Naive thymus-derived CD4-positive, alpha-beta T cell (primary cell): ENCODE results near the gene RPL27A. TPM values are rescaled to one million over a fixed set of nuclear protein-coding genes. Genes with fewer than 3 reads are reported as not detected.

Experiments
- ATAC-seq: fragments of 150-1000 bp; cut with Tn5 transposase; 2 replicates; pipeline ENCODE4 v1.10.0; 2021; ENCODE audit warnings: mild to moderate bottlenecking, moderate library complexity
- CTCF ChIA-PET: fragments of 350-600 bp; sonication (Branson Sonifier 250); formaldehyde crosslinking; loops from one replicate; lab custom pipeline; 2021; ENCODE audit warnings: antibody characterized with exemption; lab: Charles Lee
- POLR2A ChIA-PET: fragments of 350-600 bp; sonication (Branson Sonifier 250); formaldehyde crosslinking; loops from one replicate; lab custom pipeline; 2021; ENCODE audit warnings: antibody characterized with exemption, inconsistent platforms; lab: Charles Lee
- DNase-seq, 9 donors: peaks; one replicate each; pipeline versions ENCODE4 v3.0.0 to v3.0.0-alpha.2; 2020 to 2022; ENCODE audit warnings: mixed read lengths in 1 of 9
- H3K27ac ChIP-seq: one replicate; pipeline ENCODE4 v1.7.0; 2013; ENCODE audit warnings: mild to moderate bottlenecking, low read depth, low read length, moderate library complexity
- H3K27me3 ChIP-seq, 2 donors: one replicate each; pipeline ENCODE4 v1.7.0; 2013; ENCODE audit warnings: low read length in 2 of 2, mild to moderate bottlenecking in 2 of 2, moderate library complexity in 2 of 2; ENCODE audit not compliant: control insufficient read depth in 2 of 2, insufficient read depth in 2 of 2
- H3K36me3 ChIP-seq, 3 experiments: 1 replicate in 2 of 3; 2 replicates in 1 of 3; pipeline ENCODE4 v1.7.0; 2013; ENCODE audit warnings: low read length in 3 of 3, mild to moderate bottlenecking in 3 of 3, moderate library complexity in 1 of 3; ENCODE audit not compliant: insufficient read depth in 3 of 3, control insufficient read depth in 2 of 3
- H3K4me1 ChIP-seq, 2 donors: one replicate each; pipeline ENCODE4 v1.7.0; 2013; ENCODE audit warnings: low read length in 2 of 2, mild to moderate bottlenecking in 2 of 2, moderate library complexity in 1 of 2; ENCODE audit not compliant: control insufficient read depth in 2 of 2, insufficient read depth in 2 of 2
- H3K4me3 ChIP-seq: 2 replicates; pipeline ENCODE4 v1.7.0; 2013; ENCODE audit warnings: mild to moderate bottlenecking, low read length
- H3K9me3 ChIP-seq, 3 experiments: 1 replicate in 2 of 3; 2 replicates in 1 of 3; pipeline ENCODE4 v1.7.0; 2013; ENCODE audit warnings: low read length in 3 of 3; ENCODE audit not compliant: control insufficient read depth in 2 of 3
- H3K27ac Mint-ChIP-seq, 9 donors: one replicate each; pipeline ENCODE4 v1.8.0; 2020 to 2022; ENCODE audit warnings: mixed read lengths in 9 of 9, mild to moderate bottlenecking in 8 of 9, moderate library complexity in 5 of 9, inconsistent platforms in 2 of 9
- H3K27me3 Mint-ChIP-seq, 5 donors: one replicate each; pipeline ENCODE4 v1.8.0; 2021 to 2022; ENCODE audit warnings: mixed read lengths in 5 of 5, mild to moderate bottlenecking in 1 of 5
- H3K36me3 Mint-ChIP-seq, 5 donors: one replicate each; pipeline ENCODE4 v1.8.0; 2020 to 2022; ENCODE audit warnings: mixed read lengths in 5 of 5, mild to moderate bottlenecking in 3 of 5, inconsistent platforms in 1 of 5
- H3K4me1 Mint-ChIP-seq, 7 donors: one replicate each; pipeline ENCODE4 v1.8.0; 2020 to 2022; ENCODE audit warnings: mixed read lengths in 7 of 7, mild to moderate bottlenecking in 3 of 7, inconsistent platforms in 1 of 7
- H3K4me3 Mint-ChIP-seq, 10 donors: one replicate each; pipeline ENCODE4 v1.8.0; 2020 to 2022; ENCODE audit warnings: mild to moderate bottlenecking in 10 of 10, mixed read lengths in 10 of 10, moderate library complexity in 6 of 10, inconsistent platforms in 2 of 10
- H3K9me3 Mint-ChIP-seq, 11 donors: one replicate each; pipeline ENCODE4 v1.8.0; 2020 to 2022; ENCODE audit warnings: mixed read lengths in 11 of 11, mild to moderate bottlenecking in 4 of 11, inconsistent platforms in 1 of 11, moderate library complexity in 1 of 11
- intact Hi-C, 2 donors: fragments of 100-400 bp; cut with micrococcal nuclease; formaldehyde crosslinking; loops; one replicate each; pipeline ENCODE4 v1.15.1; 2023
- polyA plus RNA-seq, 2 donors: library from polyadenylated mRNA; unstranded; fragments of 300-500 nt; fragmentation: Illumina TruSeq; gene quantifications; one replicate each; pipeline ENCODE4 v1.2.3, GENCODE V29; 2021
- total RNA-seq, 6 experiments: library from RNA in 5 of 6; stranded (reverse) in 5 of 6; gene quantifications; 1 replicate in 5 of 6; 2 replicates in 1 of 6; pipeline ENCODE4 v1.2.3 and lab custom pipeline; 2021 to 2026

The RPL27A gene
- total and polyA plus RNA-seq, 7 experiments from 2014 or later = 758 to 4,835 (median 1,675) TPM

DNA sequence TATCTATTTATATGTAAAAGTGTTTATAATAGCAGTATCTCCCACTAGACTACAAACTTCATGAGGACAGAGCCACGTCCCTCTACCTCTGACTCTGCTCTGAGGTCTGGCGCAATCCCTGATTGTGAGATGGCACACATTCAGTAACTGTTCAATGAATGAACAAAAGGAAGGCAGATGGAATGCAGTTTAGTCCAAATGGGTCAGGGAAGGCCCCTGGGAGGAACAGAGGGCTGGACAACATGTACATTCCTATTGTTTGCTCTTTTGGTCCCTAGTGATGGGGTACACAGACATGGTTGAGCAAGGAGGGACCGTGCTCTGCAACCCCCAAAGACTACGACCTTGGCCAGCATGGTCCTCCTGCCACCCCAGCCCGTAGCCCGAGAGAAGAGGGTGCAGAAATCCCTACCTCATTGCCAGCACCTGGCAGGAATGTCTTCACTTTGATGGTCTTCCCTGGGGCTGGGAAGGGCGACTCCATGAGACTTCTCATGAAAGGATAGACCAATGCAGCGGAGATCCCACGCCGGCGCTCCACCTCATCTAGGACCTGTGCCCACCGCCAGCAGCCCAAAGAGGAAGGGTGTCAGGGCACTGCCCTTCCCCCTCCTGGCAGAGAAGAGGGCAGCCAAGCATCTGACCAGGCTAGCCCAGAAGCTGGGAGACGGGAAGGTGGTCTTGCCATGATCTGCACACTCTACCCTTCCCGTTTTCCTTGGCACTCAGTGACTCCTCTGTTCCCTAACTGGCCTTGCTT is 24.3 kb downstream of the RPL27A start:
- H3K9me3 Mint-ChIP-seq = no peaks in the 10 kb centered on the region
- no peaks in the 10 kb centered on the region for H3K36me3 ChIP-seq
- H3K4me3 ChIP-seq = no peak overlapping the region
- intact Hi-C loops = no loop called here
- H3K4me1 ChIP-seq = no peaks in the 10 kb centered on the region
- H3K4me1 Mint-ChIP-seq = peaks cover 0 to 7% (median 0%) of the 10 kb centered on the region in 7 donors
- no peak overlapping the region for H3K27ac ChIP-seq
- DNase-seq (no peak), ATAC-seq (no peak)
- CTCF ChIA-PET = no interaction called here
- H3K36me3 Mint-ChIP-seq = no peaks in the 10 kb centered on the region
- H3K27me3 ChIP-seq = no peaks in the 10 kb centered on the region
- H3K27me3 Mint-ChIP-seq = peaks cover 0 to 7% (median 0%) of the 10 kb centered on the region in 5 donors
- POLR2A ChIA-PET = no interaction called here
- no peak overlapping the region for H3K4me3 Mint-ChIP-seq
- H3K27ac Mint-ChIP-seq = no peak overlapping the region
- no peaks in the 10 kb centered on the region for H3K9me3 ChIP-seq

GRCh38 chr11:8707541-8708191 is 25.1 kb downstream of the RPL27A start:
- no peaks in the 10 kb centered on the region for H3K9me3 ChIP-seq
- Mint-ChIP-seq H3K27ac (no peak overlapping the region), H3K9me3 (no peaks in the 10 kb centered on the region), H3K27me3 (peaks cover 0 to 7% (median 0%) of the 10 kb centered on the region in 5 donors), H3K36me3 (no peaks in the 10 kb centered on the region), H3K4me3 (no peak overlapping the region), H3K4me1 (peaks cover 0 to 5% (median 0%) of the 10 kb centered on the region in 7 donors)
- no peak for DNase-seq
- no peak for ATAC-seq
- H3K4me3 ChIP-seq = no peak overlapping the region
- H3K27me3 ChIP-seq = no peaks in the 10 kb centered on the region
- ChIA-PET CTCF (no interaction called here), POLR2A (no interaction called here)
- intact Hi-C loops = no loop called here
- no peaks in the 10 kb centered on the region for H3K36me3 ChIP-seq
- H3K27ac ChIP-seq = no peak overlapping the region
- no peaks in the 10 kb centered on the region for H3K4me1 ChIP-seq

- no peaks in the 10 kb centered on the region for H3K4me1 ChIP-seq
- H3K27me3 ChIP-seq = no peaks in the 10 kb centered on the region
- Mint-ChIP-seq H3K9me3 (no peaks in the 10 kb centered on the region), H3K4me3 (no peak overlapping the region), H3K27me3 (peaks cover 0 to 7% (median 0%) of the 10 kb centered on the region in 5 donors), H3K4me1 (peaks cover 0 to 5% (median 0%) of the 10 kb centered on the region in 7 donors), H3K27ac (no peak overlapping the region), H3K36me3 (no peaks in the 10 kb centered on the region)
- intact Hi-C loops = no loop called here
- no peaks in the 10 kb centered on the region for H3K9me3 ChIP-seq
- ChIA-PET POLR2A (no interaction called here), CTCF (no interaction called here)
- ATAC-seq = no peak
- no peaks in the 10 kb centered on the region for H3K36me3 ChIP-seq
- no peak overlapping the region for H3K27ac ChIP-seq
- no peak for DNase-seq
- H3K4me3 ChIP-seq = no peak overlapping the region
These were observed 26.5 kb downstream of the RPL27A start for GRCh38 chr11:8709002-8709672.

GRCh38 chr11:8709777-8710176 is 27.2 kb downstream of the RPL27A start:
- no peak for DNase-seq
- CTCF ChIA-PET = no interaction called here
- no peak overlapping the region for H3K4me3 ChIP-seq
- ATAC-seq = no peak
- POLR2A ChIA-PET = no interaction called here
- H3K4me3 Mint-ChIP-seq = no peak overlapping the region
- H3K4me1 Mint-ChIP-seq = peaks cover 0 to 5% (median 0%) of the 10 kb centered on the region in 7 donors
- H3K9me3 Mint-ChIP-seq = no peaks in the 10 kb centered on the region
- H3K27ac Mint-ChIP-seq = no peak overlapping the region
- no peaks in the 10 kb centered on the region for H3K36me3 Mint-ChIP-seq
- H3K27ac ChIP-seq = no peak overlapping the region
- H3K27me3 Mint-ChIP-seq = peaks cover 0 to 7% (median 0%) of the 10 kb centered on the region in 5 donors
- H3K4me1 ChIP-seq = no peaks in the 10 kb centered on the region
- intact Hi-C loops = no loop called here
- no peaks in the 10 kb centered on the region for H3K36me3 ChIP-seq
- no peaks in the 10 kb centered on the region for H3K9me3 ChIP-seq
- no peaks in the 10 kb centered on the region for H3K27me3 ChIP-seq

DNA sequence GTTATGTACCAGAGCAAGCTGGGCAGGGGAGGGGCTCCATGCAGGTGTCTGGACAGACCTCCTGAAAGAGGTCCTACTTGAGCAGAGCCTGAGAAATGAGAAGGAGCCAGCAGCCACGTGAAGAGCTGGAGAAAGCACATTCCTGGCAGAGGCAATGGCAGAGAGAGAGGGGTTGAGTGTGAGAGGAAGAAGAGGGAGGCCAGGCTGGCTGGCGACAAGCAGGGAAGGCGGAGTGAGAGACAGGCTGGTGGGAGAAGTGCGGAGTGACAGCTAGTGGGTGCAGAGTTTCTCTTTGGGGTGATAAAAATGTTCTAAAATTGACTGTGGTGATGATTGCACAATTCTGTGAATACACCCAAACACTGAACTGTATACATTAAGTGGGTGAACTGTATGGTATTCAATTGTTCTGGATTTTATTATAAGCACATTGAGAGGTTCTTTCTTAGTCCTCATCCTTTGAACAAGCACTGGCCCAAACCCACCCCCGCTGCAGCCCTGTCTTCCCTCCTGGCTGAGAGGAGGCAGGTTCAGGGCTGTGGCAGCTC is 29.4 kb downstream of the RPL27A start:
- peaks cover 0 to 7% (median 0%) of the 10 kb centered on the region in 5 donors for H3K27me3 Mint-ChIP-seq
- DNase-seq (no peak), ATAC-seq (no peak)
- peaks cover 0 to 1% (median 0%) of the 10 kb centered on the region in 11 donors for H3K9me3 Mint-ChIP-seq
- H3K36me3 Mint-ChIP-seq = no peaks in the 10 kb centered on the region
- H3K27ac Mint-ChIP-seq = no peak overlapping the region
- Histone ChIP-seq H3K4me3 (no peak overlapping the region), H3K27ac (no peak overlapping the region), H3K9me3 (no peaks in the 10 kb centered on the region), H3K36me3 (no peaks in the 10 kb centered on the region), H3K4me1 (no peaks in the 10 kb centered on the region), H3K27me3 (no peaks in the 10 kb centered on the region)
- no peak overlapping the region for H3K4me3 Mint-ChIP-seq
- ChIA-PET POLR2A (no interaction called here), CTCF (no interaction called here)
- no peaks in the 10 kb centered on the region for H3K4me1 Mint-ChIP-seq
- intact Hi-C loops = no loop called here

GRCh38 chr11:8712506-8712905 is 29.9 kb downstream of the RPL27A start:
- POLR2A ChIA-PET = no interaction called here
- intact Hi-C loops = no loop called here
- Mint-ChIP-seq H3K4me3 (no peak overlapping the region), H3K9me3 (peaks cover 0 to 1% (median 0%) of the 10 kb centered on the region in 11 donors), H3K36me3 (no peaks in the 10 kb centered on the region), H3K4me1 (peaks cover 0 to 5% (median 0%) of the 10 kb centered on the region in 7 donors), H3K27ac (no peak overlapping the region), H3K27me3 (peaks cover 0 to 7% (median 4%) of the 10 kb centered on the region in 5 donors)
- no peaks in the 10 kb centered on the region for H3K9me3 ChIP-seq
- ATAC-seq (no peak), DNase-seq (no peak)
- H3K4me1 ChIP-seq = no peaks in the 10 kb centered on the region
- no peak overlapping the region for H3K27ac ChIP-seq
- CTCF ChIA-PET = no interaction called here
- no peaks in the 10 kb centered on the region for H3K27me3 ChIP-seq
- H3K36me3 ChIP-seq = no peaks in the 10 kb centered on the region
- H3K4me3 ChIP-seq = no peak overlapping the region
